LNCAP (cell line): ENCODE results near the gene ABHD17C.

Experiments used
- TF ChIP-seq, protein P1 (sequence below): fragments of 450-650 bp; IDR thresholded peaks from 2 replicates; pipeline ENCODE4 v1.5.1; 2017; ENCODE audit warnings: mild to moderate bottlenecking

The ABHD17C gene

DNA sequence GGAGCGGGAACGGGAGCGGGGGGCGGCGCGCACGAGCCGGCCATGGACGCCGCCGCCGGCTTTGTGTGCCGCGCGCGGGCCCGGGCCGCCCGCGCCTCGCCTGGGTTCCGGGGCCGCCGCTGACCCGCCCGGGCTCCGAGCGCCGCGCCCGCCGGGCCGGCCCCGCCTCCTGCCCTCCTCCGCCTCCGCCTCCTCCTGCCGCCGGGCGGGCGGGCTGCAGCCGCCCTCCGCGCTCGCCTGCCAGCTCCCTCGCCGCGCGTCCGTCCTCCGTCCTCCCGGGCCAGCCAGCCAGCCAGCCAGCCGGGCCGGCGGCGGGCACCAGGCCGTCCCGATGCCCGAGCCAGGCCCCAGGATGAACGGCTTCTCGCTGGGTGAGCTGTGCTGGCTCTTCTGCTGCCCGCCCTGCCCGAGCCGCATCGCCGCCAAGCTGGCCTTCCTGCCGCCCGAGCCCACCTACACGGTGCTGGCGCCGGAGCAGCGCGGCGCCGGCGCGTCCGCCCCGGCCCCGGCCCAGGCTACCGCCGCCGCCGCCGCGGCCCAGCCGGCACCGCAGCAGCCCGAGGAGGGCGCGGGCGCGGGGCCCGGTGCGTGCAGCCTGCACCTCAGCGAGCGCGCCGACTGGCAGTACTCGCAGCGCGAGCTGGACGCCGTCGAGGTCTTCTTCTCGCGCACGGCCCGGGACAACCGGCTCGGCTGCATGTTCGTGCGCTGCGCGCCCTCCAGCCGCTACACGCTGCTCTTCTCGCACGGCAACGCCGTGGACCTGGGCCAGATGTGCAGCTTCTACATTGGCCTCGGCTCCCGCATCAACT lies at the start of gene ABHD17C:
ABHD17C (plus strand) TSS at position 212 of the 812 bp plus-strand sequence; CDS start at position 332, 120 bp downstream.
- TF ChIP-seq, protein P1, sequence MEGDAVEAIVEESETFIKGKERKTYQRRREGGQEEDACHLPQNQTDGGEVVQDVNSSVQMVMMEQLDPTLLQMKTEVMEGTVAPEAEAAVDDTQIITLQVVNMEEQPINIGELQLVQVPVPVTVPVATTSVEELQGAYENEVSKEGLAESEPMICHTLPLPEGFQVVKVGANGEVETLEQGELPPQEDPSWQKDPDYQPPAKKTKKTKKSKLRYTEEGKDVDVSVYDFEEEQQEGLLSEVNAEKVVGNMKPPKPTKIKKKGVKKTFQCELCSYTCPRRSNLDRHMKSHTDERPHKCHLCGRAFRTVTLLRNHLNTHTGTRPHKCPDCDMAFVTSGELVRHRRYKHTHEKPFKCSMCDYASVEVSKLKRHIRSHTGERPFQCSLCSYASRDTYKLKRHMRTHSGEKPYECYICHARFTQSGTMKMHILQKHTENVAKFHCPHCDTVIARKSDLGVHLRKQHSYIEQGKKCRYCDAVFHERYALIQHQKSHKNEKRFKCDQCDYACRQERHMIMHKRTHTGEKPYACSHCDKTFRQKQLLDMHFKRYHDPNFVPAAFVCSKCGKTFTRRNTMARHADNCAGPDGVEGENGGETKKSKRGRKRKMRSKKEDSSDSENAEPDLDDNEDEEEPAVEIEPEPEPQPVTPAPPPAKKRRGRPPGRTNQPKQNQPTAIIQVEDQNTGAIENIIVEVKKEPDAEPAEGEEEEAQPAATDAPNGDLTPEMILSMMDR: no peak

DNA sequence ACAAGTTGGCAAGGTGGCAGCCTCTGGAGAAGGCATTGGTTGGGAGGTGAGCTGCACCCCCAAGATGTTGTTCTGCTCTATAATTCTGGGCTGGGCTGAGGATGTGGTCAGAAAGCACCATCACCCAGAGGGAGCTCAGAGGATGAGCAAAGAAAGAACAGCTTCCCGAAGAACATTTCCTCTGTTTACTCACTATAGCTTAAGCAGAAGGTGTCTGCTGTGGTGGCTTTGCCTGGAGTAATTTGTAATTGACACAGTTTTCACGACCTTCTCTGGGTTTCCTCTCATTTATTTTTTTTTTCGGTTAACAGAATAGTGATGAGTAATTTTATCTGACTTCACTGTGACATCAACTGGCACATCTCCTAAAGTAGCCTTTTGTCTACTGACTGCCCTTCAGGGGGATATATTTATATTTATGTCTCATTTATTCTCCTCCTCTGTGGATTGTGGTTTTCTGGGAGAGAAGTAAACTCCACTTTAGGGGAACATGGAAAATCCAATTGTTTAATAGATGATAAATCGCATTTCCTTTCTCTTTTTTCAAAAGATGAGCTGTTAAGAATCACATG lies 49.5 kb upstream of the ABHD17C start:
- TF ChIP-seq, protein P1: no peak

DNA sequence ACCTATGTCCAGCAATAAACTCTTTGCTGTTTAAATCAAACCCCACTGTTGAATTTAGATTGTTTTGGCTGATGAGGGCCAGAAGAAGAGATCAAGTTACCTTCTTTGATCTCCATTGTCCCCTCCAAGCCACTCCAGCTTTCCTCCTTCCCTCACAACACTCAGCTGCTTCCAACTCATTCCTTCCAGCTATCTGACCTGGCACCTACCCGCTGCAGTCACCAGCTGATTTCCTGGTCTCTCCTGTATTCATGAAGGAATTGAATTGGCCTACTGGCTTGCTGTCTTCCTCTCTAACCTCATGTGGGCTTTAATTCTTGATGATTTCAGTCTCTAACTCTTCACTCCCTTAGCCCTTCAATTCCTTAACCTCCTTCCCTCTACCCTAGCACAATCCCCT lies 40.8 kb upstream of the ABHD17C start:
- TF ChIP-seq, protein P1: no peak

DNA sequence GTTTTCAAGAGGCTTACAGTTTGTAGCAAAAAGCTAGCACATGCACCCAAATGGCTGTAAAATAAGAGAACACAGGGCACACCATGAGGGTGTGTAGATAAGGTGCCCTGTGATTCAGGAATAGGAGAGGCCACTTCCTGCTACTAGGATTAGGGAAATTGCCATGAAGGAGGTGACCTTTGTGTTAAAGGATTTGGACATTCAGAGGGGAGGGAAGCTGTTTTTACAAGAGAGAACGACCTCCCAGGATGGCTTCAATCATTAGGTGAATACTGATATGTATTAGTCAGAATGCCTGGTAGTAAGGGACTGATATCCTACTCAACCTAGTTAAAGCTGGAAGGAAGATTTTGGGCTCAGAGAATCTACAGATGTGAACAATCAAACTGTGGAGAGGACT lies 35.7 kb upstream of the ABHD17C start:
- TF ChIP-seq, protein P1: no peak

DNA sequence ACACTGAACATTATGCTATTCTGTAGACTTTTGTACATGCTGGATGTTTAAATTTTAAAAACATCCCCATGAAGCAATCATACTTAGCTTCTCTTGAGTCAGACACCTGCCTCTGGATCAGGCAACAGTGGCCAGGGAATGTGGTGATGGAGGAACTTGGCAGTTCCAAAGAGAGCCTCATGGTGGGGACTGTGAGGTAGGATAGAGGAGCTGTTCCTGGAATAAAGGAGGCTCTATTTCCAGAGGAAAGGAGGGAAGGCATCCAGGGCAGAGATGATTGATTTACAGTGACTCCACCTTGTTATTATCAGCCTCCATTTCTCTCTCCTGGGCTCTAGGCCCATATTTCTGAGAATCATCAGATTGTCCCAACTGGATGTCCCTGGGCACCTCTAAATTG lies 35.0 kb upstream of the ABHD17C start:
- TF ChIP-seq, protein P1: peak; percentile 50

DNA sequence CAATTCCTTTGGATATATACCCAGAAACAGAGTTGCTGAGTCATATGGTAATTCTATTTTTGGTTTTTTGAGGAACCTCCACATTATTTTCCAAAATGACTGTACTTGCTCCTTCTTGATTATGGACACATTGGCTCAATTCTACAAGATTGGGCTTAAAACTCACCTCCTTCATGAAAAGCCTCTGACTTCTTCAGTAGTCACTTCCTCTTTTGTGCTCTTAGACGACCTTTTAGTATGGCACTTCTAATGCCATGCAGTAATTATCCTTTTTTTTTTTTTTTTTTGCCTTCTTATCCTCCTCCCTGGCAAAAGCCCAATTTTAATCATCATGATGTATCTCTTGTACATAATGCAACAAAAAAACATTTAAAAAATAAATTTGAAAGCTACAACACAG lies 33.0 kb upstream of the ABHD17C start:
- TF ChIP-seq, protein P1: no peak

DNA sequence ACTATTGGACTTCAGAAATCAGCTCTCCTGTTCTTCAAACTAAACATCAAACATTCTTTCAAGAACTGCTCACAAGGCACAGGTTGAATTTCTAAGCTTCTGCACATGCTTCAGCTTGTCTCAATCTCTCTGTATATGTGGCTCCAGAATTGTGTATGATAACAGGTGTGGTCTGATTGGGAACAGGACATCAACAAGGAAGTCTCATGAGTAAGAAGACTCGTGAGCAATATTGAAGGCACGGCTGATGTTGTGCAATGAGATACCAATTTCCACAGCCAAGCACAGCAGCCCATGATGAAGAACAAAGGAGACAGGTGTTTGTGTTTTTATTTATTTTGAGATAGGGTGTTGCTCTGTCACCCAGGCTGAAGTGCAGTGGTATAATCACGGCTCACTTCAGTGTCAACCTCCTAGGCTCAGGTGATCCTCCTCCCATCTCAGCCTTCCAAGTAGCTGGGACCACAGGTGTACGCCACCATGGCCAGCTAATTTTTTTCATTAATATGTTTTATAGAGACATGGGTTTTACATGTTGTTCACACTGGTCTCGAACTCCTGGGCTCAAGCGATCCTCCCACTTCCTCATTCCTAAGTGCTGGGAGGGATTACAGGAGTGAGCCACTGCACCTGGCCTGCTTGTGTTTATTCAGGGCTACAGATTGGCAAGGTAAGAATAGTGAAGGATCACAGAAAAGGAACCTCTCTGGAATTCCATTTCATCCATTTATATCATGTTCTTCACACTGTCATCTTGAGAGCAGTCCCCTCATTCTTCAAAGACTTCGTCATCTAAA lies 32.2 kb upstream of the ABHD17C start:
- TF ChIP-seq, protein P1: no peak
